HG03095 (cell line): Measurements from ENCODE around the gene MSRB3.

Source experiments
- ATAC-seq: cut with Tn5 transposase; IDR thresholded peaks from one replicate; pipeline ENCODE4 v1.9.1; 2021; ENCODE audit warnings: moderate library complexity; ENCODE audit not compliant: unreplicated experiment

The MSRB3 gene

DNA sequence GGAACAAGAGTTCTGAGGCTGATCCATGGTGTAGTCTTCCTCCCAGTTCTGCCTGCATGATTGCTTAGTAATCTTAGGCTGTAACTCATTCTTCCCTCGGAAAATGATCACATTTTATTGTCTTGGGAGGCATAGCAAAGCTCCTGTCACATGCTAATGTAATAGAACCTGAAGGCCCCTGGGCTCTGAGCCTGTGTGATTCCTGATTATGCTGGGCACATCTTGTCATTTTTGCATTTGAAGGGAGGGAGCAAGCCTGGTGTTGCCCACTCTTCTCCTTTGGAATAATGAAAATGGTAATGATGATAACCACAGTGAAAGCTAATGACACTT is 215.4 kb downstream of the MSRB3 start:
- no peak for ATAC-seq

DNA sequence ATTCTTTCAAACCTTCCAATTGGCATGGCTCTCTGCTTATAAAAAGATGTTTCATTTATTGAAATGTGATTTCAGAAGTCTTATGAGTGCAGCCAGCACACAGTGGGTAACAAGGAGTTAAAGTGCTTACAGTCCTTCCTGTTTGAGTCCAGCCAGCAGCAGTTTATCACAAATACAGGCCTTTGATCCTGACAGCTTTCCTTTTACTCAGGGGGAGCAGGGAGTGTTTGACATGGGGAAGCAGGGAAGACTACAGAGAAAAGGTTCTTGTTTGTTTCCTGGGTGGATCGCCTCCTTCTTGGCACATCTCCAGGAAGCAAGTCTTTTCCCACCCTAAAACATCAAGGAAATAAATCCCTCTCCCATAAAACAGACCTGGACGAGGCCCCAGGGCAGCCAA is 216.1 kb downstream of the MSRB3 start:
- no peak for ATAC-seq

DNA sequence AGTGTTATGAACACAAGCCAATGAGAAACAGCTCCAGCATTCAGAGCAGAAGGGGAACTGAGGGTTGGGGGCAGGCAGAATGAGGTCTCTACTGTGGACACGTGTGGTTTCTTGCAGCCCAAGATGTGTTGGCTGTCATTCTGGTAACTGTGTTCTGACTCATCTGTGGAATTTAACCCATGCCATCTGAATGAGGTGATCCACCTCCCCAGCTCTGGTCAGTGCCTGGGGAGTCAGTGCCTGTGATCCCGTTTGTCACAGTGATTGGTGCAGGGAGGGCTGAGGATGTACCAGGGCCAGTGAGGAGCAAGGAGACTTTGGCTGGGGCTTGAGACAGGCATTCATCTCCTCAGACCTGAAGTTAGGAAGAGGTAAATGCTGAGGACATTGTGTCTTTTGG is 216.8 kb downstream of the MSRB3 start:
- no peak for ATAC-seq

DNA sequence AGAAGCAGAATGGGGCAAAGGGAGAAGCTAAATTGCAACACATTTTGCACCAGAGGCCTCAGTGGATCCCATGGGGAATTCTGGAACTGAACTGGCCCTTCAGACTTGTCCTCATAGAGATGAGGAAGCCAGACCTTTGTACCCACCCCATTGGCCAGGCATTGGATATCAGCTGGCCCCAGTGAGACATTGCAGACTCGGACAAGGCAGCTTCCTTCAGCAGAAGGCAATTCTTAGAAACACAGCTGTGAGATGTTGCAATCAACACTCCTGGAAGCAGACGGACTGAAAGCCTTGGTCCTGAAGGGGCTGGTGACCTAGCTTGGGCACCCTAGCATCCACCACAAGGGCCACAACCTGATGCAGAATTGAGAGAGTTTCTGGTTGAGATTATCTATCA is 218.1 kb downstream of the MSRB3 start:
- no peak for ATAC-seq

DNA sequence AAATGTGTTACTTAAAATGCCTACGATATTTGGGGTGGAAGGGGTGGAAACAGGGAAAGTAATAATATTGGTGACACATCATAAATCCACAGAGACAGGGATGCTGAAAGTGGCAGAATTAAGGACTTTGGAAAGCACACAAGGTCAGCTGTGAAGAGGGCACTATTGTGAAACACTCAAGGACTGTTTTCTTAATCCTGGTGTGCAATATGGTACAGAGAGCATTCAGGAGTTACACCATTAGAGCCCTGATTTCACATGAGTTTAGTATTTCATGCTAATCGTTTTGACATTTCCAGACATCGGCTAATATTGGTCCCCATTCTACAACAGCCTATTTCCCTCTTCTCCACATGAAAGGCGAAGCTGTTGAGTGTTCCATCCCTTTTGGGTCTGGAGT is 219.2 kb downstream of the MSRB3 start:
- no peak for ATAC-seq

DNA sequence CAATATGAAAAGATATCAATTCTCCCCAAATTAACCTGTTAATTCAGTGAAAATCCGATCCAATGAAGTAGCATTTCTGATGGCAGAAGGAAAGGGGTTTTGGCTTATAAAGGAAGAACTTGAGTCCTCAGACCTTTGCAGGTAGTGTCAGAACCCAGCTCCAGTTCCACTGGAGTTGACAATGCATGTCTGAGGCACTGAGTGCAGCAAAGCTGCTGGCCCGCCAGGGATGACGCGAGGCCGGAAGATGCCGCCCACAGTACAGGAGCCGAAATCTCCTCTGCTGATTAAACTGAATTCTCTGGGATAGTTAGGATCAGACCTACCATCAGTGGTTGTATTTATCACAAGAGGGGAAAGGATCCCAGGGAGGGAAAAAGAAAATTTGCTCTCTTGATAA is 220.7 kb downstream of the MSRB3 start:
- no peak for ATAC-seq

DNA sequence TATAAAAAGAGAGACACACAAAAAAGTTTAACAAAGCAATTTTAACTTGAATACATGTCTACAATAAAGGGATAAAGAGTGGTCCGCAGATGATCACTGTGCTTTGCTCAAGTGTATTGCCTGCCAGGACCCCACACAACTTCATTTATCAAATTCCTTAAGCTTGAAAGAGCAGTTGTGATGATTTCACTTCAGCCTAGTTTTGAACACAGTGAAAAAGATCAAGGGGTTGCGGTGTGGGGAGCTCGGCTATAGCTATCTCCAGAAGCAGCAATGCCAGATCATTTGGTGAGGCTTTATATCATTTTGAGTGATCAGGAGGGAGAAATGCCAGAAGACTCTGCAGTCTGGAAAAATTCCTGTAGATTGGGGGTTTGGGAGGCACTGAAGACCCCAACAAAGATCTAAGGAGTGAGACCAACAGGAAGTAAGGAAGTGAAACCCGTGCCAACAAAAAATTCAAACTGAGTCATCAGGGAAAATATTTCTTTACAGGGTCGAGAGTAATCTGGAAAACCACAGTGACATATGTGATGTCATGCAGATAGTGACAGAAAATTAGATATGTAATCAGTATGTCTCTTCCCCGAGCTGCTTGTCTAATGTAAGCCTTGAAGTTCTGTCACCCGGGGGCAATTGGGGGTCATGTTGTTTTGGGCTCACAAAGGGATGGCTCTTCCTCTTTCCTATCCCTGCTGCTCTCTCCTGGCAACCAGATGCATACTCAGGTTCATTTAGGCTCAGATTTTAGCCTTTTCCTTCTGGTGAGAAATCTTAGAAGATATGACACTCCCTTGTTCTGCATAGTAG is 221.8 kb downstream of the MSRB3 start:
- no peak for ATAC-seq

DNA sequence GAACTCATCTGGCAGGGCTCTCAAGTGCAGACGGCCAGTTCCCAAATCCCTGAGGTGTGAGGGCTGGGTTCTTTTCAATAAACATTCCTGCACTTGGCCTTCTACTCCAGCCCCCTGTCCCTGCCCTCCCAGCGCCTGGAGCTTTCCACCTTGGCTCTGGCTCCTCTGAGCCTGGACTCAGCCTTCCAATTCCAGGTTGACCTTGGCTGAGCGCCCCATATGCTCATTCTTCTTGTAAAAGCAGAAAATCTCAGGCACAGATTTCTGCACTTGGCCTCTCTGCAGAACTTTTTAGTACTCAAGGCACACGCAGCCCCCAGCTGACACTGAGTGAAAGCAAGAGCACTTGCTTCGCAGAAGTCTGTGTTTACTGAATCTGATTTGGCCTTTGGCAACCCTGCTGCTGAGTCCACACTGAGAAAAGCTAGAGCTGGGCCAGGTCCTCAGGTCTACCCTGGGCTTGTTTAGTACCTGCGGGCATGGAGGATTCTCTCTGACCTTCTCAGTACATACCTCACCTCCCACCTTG is 222.7 kb downstream of the MSRB3 start:
- ATAC-seq, result no peak

DNA sequence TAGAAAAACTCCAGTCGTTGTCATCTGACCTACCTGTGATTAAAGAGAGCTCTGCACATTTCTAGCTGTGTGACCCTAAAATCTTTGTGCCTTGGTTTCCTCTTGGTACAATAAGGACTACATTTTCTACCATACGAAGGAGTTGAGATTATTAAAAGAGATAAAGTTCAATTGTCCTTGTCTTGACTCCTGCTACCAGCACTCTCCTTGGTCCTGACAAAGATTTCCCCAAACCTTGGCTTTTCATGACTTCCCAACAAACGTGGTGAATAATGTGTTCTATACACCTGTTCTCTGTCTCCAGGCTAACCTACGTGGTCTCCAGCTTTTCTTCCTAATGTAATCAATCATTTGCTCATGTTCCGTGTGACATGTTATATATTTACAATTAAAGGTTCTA is 223.5 kb downstream of the MSRB3 start:
- no peak for ATAC-seq

DNA sequence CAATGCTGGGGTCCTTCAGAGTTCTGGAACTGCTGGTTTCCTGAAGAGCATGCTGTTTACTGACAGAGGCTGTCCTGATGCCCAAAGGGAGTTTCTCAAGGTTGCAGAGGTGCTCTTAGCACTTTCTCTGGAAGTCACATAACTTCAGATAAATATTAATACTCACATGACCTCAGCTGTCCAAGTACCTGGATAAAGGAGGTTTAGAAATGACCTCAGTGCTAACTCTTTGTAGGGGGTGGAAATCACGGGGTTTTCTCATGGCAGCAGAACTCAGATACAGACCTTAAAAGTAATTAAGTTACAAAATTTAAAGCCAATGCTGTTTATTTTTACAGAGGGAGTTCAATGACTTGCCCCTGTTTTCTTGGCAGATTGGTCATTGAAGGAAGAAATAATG is 225.9 kb downstream of the MSRB3 start:
- no peak for ATAC-seq

DNA sequence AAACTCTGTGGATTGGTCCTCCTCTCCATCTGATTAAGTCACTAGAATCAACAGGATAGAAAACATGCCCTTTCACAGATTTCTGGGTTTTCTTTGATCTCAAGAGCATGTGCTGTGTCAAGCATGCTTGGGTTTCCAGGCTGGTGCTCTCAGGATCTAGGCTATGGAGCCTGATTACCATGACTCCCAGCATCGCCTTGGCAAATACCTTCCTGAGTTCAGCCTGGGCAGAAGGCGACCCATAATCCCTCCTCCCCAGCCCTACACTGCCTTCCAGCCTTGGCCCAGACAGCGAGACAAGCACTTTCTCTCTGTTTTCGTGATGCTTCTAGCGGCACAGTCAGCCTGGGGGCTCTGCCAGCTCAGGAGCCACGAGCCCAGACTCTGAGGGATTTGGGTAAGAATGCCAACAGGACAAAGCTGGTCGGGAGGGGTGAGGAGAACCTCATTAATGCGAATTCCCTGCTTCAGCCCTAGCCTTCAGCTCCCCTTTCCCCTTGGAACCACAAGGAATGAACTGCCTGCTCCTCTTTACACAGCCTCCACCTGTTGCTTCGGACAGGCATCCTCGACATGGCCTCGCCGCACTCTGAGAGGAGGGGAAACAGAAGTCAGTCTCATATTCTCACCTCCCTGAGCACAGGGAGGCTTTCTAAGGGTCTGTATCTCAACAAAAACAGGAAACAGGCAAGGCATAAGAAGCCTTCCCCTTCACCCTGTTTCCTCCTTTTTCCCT is 227.1 kb downstream of the MSRB3 start:
- no peak for ATAC-seq

DNA sequence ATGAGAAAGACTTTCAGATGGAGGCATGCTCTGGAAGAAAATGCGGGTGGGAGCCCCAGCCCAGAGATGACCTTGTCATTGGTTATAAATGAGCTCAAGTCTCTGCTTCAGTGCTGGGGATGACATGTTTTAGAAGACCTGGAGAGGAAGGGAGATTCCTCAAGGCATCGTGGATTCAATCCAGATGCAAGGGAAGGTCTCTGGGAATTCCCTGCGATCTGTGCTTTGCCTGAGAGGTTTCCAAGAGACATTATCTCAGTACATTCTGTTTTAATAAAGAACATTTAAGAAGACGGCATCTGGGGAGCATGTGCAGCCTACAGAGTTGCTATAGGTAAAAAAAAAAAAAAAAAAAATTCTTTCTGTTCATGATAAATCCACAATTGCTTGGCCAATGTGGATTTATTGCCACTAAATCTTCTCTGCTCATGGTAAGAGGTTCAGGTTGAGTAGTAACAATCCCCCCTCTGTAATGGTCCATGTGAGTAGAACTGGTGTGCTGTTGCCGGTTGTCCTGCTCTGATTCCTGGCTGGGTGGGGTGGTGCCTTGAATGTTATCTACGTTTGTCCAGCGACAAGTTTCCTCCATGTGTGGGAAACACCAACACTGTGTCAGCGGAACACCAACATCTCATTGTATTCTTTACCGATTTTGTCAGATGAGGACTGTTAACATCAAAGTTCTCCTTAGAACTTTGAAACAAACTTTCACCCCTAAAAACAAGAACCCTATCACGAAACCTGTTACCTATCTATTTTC is 230.0 kb downstream of the MSRB3 start:
- no peak for ATAC-seq

DNA sequence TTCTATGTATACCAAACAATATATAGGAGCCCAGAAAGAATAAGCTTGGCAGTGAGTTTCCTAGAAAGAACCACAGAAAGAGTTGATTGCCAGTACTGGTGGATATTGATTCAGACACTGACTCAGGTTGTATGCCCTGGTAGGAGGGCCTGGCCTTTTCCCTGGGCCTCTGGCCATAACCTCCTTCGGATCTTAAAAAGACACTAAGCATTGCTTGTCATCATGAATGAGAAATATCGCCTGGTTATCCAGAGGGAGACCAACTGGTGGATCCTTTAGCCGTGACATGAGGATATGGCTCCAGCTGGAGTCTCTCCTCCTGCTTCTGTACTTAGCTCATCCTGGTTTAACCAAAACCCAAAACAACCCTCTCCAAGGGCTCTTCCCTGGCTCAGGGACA is 231.5 kb downstream of the MSRB3 start:
- no peak for ATAC-seq

DNA sequence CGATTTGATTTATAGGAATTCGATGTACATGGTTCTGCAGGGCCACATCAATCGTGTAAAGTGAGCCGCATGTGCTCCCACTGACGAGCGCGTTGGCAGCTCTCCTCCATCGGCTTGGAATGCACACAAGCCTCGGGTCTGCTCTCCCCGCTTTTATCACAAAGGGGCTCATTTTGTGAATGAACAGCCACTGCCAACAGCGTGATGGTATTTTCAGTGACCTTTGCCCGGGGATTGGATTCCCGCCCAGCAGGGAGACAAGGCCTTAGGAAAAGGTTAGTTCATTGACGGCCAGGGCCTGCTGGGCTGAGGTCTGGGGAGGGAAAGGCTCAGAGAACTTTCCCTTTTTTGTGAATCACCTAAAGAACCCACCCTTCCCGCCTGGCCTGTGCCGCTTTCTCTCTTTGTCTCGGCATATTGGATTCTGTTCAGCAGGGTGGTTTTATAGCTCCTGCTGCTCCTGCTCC is 232.1 kb downstream of the MSRB3 start:
- no peak for ATAC-seq

DNA sequence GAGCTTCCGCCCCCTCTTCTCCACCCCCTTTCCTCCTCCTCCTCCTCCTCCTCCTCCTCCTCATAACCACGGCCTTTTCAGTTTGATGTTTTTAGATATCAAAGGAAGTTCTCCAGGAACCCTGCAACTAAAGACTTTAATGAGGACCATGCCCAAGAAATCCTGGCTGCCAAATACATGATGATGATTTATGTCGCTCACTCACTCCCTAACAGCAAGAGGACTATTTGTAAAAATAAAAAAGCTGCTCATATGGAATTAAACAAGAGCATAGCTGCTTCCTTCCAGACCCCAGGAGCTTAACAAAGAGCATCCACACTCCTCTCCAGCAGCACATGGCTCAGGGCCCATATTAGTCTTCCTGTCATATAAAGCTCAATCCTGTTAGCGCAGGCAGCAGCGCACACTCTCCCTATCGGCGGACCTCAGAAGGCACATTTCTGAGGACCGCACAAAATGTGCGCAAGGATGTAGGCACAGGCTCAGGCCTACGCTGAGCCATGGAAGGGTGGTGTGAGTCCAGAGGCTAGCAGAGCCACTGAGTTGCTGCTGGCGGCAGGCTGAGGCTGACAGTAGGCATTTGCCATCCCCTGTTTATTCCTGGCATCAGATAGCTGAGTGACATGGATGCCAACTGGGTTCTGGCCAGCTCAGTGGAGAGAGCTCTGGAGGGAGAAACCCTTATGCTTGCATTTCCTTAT is 232.8 kb downstream of the MSRB3 start:
- ATAC-seq, result no peak

DNA sequence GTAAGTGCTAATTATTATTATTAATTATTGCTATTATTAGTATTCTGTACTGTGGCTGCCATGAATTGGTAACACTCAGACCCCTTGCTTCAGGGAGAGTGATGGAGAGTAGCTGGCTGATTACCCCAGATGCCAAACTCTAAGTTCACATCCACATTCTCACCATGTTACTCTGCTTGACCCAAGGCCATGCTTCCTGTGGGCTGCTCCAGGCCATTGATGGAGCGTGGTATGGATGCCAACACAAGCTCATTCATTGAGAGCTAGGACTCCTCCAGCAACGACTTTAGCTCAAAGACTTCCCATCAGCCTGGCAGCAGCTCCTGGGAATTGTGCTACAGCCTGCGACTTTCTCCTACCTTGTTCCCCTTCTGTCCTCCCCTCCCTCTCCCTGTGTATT is 233.4 kb downstream of the MSRB3 start:
- no peak for ATAC-seq
